AG04449 (cell line): ENCODE measurements around the gene CD300H.
"Not testable (repeated sequence)": the region's sequence is repeated elsewhere in the genome, so short reads cannot be mapped to it uniquely, and the experiment has no call there.

Source experiments
- CTCF ChIA-PET: fragments of 350-600 bp; formaldehyde crosslinking; extraction: SDS; loops from one replicate; lab custom pipeline; 2021; ENCODE audit warnings: antibody characterized with exemption; lab: Yijun Ruan, JAX
- POLR2A ChIA-PET: fragments of 400-600, 350-600 bp; formaldehyde crosslinking; extraction: SDS; loops from one replicate; lab custom pipeline; 2020; ENCODE audit warnings: antibody characterized with exemption, inconsistent platforms; lab: Yijun Ruan, JAX
- DNase-seq: peaks from one replicate; pipeline ENCODE4 v3.0.0-alpha.2; 2010; ENCODE audit warnings: low read depth, low spot score
- H3K4me3 ChIP-seq: 2 replicates; pipeline ENCODE4 v1.5.1; 2011; ENCODE audit warnings: low read depth, mild to moderate bottlenecking, control low read depth, low read length
- CTCF ChIP-seq: IDR thresholded peaks from one replicate; pipeline ENCODE4 v1.5.1; 2011; ENCODE audit warnings: mild to moderate bottlenecking, moderate library complexity, low read length, control low read depth, inconsistent platforms; ENCODE audit not compliant: insufficient read depth; ENCODE audit errors: missing control alignments

CD300H gene

DNA sequence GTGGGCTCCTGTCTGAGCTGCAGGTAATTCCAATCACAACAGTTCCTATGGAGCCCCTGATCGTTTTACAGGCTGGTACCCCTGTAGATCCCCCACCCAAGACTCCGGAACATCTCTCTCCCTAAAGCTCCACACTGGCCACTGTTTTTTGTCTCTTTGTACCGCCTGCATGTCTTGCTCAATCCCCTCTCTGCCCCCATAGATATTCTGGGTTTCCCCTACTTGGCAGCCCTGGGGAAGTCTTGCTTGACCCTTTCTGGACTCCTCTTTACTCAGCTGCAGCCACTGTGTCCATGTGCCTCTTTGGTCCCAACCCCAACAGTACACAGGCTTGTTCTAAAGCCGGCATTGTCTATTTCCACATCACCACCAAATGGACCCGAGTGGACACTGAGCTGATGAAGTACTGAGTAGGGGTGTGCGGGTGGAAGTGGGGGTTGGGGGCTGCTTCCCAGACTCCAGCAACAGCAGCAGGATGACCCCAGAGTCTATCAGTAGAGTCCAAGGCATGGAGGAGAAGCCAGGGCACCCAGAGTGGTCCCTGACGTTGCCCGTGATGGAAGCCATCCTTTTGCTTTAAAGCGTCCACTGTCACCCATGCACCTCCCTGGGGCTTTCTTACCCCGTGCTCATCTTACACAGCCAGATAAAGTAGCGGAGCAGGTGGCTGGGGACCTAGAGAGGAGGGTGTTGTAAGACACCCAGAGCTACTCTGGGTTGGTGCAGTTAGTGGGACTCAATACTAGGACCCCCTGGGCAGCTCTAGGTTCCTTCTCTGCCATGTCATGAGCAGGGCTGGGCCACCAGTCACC lies 42.5 kb downstream of the CD300H start:
- ChIA-PET POLR2A (no interaction called here), CTCF (no interaction called here)
- DNase-seq, result no peak

GRCh38 chr17:74523308-74523707 lies 44.0 kb downstream of the CD300H start:
- H3K4me3 ChIP-seq, result no peak overlapping the region
- ChIA-PET CTCF (no interaction called here), POLR2A (no interaction called here)
- TF ChIP-seq CTCF, result no peak
- no peak for DNase-seq

More for the DNA sequence above, 42.5 kb downstream of the CD300H start:
- no peak for TF ChIP-seq CTCF
- H3K4me3 ChIP-seq, result no peak overlapping the region

DNA sequence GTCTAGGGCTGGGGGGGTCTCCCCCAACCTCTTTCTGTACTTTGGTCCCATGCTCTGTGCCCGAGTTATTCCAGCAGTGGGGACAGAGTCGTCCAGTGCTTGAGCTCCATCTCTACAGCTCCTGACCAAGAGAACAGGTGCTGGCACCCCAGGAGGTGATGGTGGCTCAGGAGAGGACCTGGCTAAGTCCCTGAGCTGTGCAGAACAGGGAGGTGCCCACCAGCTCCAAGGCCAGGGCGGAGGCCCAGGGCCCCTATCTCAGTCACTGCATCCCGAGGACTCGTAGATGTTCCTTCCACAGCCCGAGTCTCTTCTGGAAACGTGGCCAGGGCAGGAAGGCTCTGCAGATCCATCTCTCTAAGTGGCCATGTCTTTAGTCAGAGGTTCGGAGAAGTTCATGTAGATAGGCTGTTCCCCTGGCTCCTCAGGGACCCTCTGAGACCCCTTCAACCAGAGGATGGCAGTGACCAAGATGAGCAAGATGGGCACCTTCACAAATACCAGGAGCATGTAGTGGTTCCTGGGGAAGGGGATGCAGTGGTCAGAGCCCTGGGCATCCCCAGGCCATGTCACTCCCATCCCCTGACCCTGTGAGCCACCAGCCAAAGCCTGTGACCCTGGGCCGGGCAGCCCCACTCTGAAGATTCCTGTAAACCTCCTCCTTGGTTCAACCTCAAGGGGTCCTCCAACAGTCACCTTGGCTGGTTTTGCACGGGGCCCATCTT lies 44.8 kb downstream of the CD300H start:
- DNase-seq, result no peak
- no peak for TF ChIP-seq CTCF
- POLR2A ChIA-PET, result no interaction called here
- H3K4me3 ChIP-seq, result no peak overlapping the region
- CTCF ChIA-PET, result no interaction called here

DNA sequence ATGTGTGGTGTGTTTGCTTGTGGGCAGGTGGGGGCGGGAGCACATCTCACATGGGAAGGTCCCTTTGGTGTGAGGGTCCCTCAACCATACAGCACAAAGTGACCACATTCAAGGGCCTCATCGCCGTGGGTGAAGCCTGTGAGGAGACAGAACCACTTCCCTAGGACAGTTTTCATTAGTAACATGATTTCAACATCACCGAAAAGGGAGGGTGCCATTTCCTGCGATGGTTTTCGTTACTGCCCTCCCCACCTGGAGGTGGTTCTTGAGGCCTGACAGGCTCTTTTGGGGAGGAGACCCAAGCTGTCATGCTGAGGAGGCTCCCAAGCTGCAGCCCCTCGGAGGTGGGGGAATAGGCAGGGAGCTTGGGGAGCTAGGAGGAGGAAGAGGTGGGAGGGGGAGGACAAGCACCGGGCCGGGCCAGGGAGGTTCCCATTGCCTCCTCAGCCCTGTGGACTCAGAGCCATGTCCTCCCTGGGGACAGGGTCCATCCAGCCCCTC lies 45.6 kb downstream of the CD300H start:
- CTCF ChIA-PET, result no interaction called here
- POLR2A ChIA-PET, result no interaction called here
- no peak overlapping the region for H3K4me3 ChIP-seq
- TF ChIP-seq CTCF, result no peak
- DNase-seq, result no peak

DNA sequence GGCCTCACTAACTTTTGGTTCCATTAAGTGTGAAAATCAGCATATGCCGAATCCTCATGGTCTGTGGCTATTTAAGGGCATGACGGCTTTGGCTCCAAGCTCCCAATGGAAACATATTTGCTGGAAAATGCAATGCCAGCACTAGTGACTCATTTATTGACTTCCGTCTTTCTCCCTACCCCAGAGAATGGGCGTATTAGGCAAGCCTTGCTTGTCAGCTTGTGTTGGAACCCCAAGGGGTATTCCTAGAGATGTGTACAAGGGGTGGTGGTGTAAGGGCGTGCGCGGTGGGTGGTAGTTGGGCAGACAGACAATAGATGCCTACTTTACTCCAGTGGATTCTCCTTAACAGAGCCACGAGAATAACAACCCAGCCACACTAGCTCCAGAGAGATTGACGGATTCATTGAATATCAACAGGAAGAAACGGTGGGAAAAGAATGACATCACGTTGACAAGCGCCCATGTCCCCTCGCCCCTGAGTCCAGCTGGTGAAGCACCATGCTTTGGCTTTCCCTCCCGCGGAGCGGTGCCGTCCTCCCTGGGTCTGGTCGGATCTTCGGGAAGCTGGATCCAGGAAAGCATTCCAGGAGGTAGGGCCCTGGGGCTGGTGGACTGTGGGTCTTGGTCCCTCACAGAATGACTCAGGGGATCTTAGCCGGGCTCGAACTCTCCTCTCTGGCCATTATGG lies 46.4 kb downstream of the CD300H start:
- TF ChIP-seq CTCF, result no peak
- H3K4me3 ChIP-seq, result no peak overlapping the region
- CTCF ChIA-PET, result no interaction called here
- DNase-seq, result no peak
- POLR2A ChIA-PET, result no interaction called here

GRCh38 chr17:74520016-74520434 lies 47.3 kb downstream of the CD300H start:
- POLR2A ChIA-PET, result no interaction called here
- no peak overlapping the region for H3K4me3 ChIP-seq
- no peak for DNase-seq
- CTCF ChIA-PET, result no interaction called here
- TF ChIP-seq CTCF, result no peak

DNA sequence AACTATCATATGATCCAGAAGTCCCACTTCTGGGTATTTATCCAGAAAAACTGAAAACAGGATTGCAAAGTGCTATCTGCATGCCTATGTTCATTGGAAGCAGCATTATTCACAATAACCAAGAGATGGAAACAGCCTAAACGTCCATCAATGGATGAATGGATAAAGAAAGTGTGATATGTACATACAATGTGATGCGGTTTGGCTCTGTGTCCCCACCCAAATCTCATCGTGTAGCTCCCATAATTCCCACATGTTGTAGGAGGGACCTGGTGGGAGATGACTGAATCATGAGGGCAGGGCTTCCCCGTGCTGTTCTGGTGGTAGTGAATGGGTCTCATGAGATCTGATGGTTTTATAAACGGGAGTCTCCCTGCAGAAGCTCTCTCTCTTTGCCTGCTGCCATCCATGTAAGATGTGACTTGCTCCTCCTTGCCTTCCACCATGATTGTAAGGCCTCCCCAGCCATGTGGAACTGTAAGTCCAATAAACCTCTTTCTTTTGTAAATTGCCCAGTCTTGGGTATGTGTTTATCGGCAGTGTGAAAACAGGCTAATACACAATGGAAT lies 48.8 kb downstream of the CD300H start:
- CTCF ChIA-PET, POLR2A ChIA-PET: not testable (repeated sequence)

More for the DNA sequence above, 48.8 kb downstream of the CD300H start:
- H3K4me3 ChIP-seq, DNase-seq: not testable (repeated sequence)
